ENCODE measurements around the gene KBTBD7.

The KBTBD7 gene

DNA sequence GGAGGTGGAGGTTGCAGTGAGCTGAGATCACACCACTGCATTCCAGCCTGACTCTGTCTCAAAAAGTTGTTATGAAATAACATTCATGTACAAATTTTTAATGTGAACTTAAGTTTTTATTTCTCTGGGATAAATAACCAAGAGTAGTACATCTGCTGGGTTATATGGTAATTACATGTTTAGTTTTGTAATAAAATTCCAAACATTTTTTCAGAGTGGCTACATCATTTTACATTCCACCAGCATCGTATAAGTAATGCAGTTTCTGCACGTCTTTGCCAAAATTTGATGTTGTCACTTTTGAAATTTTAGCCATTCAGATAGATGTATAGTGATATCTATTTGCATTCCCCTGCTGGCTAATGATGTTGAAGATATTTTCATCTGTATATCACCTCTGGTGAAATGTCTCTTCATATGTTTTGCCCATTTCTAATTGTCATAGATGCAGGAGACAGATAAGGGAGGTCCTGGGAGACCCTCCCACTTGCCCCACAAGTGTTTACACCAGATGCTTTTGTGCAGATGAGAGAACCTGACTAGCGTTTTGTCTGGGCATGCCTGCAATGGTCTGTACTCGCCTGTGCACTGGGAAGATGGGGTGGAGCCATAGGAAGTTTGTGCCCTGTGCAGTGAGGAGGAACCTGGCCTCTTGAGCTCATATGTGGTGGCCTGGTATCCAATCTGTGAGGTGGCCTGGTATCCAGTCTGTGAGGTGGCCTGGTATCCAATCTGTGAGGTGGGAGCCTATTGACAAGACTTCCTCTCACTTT is 49.0 kb downstream of the KBTBD7 start:
- no peaks in the 10 kb centered on the region for H3K9me3 ChIP-seq (ENCODE audit: control insufficient read depth, insufficient read depth, low read depth, low read length)
- no peak overlapping the region for H3K27ac ChIP-seq (ENCODE audit: extremely low read depth, low read depth, low read length)
- POLR2A ChIA-PET, result no interaction called here
- no peak for TF ChIP-seq SCRT1 (tag by site-specific recombination; IDR thresholded peaks at IDR 0.05; ENCODE audit: borderline replicate concordance)
- TF ChIP-seq, protein P1, sequence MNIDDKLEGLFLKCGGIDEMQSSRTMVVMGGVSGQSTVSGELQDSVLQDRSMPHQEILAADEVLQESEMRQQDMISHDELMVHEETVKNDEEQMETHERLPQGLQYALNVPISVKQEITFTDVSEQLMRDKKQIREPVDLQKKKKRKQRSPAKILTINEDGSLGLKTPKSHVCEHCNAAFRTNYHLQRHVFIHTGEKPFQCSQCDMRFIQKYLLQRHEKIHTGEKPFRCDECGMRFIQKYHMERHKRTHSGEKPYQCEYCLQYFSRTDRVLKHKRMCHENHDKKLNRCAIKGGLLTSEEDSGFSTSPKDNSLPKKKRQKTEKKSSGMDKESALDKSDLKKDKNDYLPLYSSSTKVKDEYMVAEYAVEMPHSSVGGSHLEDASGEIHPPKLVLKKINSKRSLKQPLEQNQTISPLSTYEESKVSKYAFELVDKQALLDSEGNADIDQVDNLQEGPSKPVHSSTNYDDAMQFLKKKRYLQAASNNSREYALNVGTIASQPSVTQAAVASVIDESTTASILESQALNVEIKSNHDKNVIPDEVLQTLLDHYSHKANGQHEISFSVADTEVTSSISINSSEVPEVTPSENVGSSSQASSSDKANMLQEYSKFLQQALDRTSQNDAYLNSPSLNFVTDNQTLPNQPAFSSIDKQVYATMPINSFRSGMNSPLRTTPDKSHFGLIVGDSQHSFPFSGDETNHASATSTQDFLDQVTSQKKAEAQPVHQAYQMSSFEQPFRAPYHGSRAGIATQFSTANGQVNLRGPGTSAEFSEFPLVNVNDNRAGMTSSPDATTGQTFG (tag by site-specific recombination; IDR thresholded peaks at IDR 0.05; ENCODE audit: borderline replicate concordance), result no peak
- TF ChIP-seq ZNF510 (tag by site-specific recombination; IDR thresholded peaks at IDR 0.05; ENCODE audit: insufficient replicate concordance), result no peak
- TF ChIP-seq ZNF629 (tag by site-specific recombination; IDR thresholded peaks at IDR 0.05), result no peak
- no peak for TF ChIP-seq ZNF549 (tag by site-specific recombination; IDR thresholded peaks at IDR 0.05)
- TF ChIP-seq ZNF324 (tag by site-specific recombination; IDR thresholded peaks at IDR 0.05), result no peak
- TF ChIP-seq ZBTB20 (tag by site-specific recombination; IDR thresholded peaks at IDR 0.05), result no peak
- TF ChIP-seq HOXC10 (CRISPR knock-in tag; IDR thresholded peaks at IDR 0.05), result no peak
- no peak for TF ChIP-seq YY2 (tag by site-specific recombination; IDR thresholded peaks at IDR 0.05)
- TF ChIP-seq ZNF785 (tag by site-specific recombination; IDR thresholded peaks at IDR 0.05), result no peak
- TF ChIP-seq, protein P2, sequence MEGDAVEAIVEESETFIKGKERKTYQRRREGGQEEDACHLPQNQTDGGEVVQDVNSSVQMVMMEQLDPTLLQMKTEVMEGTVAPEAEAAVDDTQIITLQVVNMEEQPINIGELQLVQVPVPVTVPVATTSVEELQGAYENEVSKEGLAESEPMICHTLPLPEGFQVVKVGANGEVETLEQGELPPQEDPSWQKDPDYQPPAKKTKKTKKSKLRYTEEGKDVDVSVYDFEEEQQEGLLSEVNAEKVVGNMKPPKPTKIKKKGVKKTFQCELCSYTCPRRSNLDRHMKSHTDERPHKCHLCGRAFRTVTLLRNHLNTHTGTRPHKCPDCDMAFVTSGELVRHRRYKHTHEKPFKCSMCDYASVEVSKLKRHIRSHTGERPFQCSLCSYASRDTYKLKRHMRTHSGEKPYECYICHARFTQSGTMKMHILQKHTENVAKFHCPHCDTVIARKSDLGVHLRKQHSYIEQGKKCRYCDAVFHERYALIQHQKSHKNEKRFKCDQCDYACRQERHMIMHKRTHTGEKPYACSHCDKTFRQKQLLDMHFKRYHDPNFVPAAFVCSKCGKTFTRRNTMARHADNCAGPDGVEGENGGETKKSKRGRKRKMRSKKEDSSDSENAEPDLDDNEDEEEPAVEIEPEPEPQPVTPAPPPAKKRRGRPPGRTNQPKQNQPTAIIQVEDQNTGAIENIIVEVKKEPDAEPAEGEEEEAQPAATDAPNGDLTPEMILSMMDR (tag by site-specific recombination; IDR thresholded peaks at IDR 0.05), result no peak
- TF ChIP-seq, protein P3, sequence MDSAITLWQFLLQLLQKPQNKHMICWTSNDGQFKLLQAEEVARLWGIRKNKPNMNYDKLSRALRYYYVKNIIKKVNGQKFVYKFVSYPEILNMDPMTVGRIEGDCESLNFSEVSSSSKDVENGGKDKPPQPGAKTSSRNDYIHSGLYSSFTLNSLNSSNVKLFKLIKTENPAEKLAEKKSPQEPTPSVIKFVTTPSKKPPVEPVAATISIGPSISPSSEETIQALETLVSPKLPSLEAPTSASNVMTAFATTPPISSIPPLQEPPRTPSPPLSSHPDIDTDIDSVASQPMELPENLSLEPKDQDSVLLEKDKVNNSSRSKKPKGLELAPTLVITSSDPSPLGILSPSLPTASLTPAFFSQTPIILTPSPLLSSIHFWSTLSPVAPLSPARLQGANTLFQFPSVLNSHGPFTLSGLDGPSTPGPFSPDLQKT (IDR thresholded peaks at IDR 0.05; ENCODE audit: borderline replicate concordance, low read depth, low read length), result no peak
- CTCF ChIA-PET, result no interaction called here
- no peak overlapping the region for H3K4me3 ChIP-seq (ENCODE audit: low read depth, low read length)
- no peaks in the 10 kb centered on the region for H3K36me3 ChIP-seq (ENCODE audit: control insufficient read depth in 2 of 2, insufficient read depth in 1 of 2, low read length in 2 of 2)
- H3K4me1 ChIP-seq (ENCODE audit: control insufficient read depth, insufficient read depth, low read length), result no peaks in the 10 kb centered on the region

DNA sequence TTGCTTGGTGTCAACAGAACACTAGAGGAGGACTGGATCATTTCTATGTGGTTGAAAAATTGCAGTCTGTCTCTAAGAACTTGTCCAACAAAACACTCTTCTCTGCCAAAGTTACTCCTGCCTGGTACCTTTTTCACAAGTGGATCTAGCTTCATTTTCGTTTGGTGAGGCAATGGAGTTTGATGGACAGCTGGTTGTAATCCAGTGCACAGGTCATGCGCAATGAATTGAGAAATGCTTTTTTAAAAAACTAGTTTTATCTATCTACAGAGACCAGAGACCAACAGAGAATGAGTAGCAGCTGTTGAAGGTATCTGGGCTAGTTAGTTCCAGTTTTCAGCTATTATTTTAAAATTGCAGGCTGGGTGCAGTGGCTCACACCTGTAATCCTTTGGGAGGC is 49.8 kb downstream of the KBTBD7 start:
- no peak overlapping the region for H3K27ac ChIP-seq (ENCODE audit: extremely low read depth, low read depth, low read length)
- ChIA-PET CTCF (no interaction called here), POLR2A (no interaction called here)
- no peak overlapping the region for H3K4me3 ChIP-seq (ENCODE audit: low read depth, low read length)
- H3K4me1 ChIP-seq (ENCODE audit: control insufficient read depth, insufficient read depth, low read length), result no peaks in the 10 kb centered on the region
- TF ChIP-seq MYNN (tag by site-specific recombination; IDR thresholded peaks at IDR 0.05; ENCODE audit: borderline replicate concordance) (no peak), ZNF394 (tag by site-specific recombination; IDR thresholded peaks at IDR 0.05; ENCODE audit: borderline replicate concordance) (no peak), MEIS1 (CRISPR knock-in tag; IDR thresholded peaks at IDR 0.05; ENCODE audit: borderline replicate concordance) (no peak), MZF1 (tag by site-specific recombination; IDR thresholded peaks at IDR 0.05; ENCODE audit: borderline replicate concordance) (no peak), PRDM1 (tag by site-specific recombination; IDR thresholded peaks at IDR 0.05) (no peak), ZNF777 (tag by site-specific recombination; IDR thresholded peaks at IDR 0.05; ENCODE audit: borderline replicate concordance) (no peak), ZFP3 (tag by site-specific recombination; IDR thresholded peaks at IDR 0.05; ENCODE audit: low read depth) (no peak), FEZF1 (tag by site-specific recombination; IDR thresholded peaks at IDR 0.05) (no peak), ZNF146 (tag by site-specific recombination; IDR thresholded peaks at IDR 0.05) (no peak), ZNF292 (tag by site-specific recombination; IDR thresholded peaks at IDR 0.05; ENCODE audit: borderline replicate concordance, low read depth) (no peak), ZNF416 (tag by site-specific recombination; IDR thresholded peaks at IDR 0.05) (no peak), TCF7L2 (IDR thresholded peaks at IDR 0.05; ENCODE audit: borderline replicate concordance, low read depth, low read length) (no peak)
- H3K36me3 ChIP-seq (ENCODE audit: control insufficient read depth in 2 of 2, insufficient read depth in 1 of 2, low read length in 2 of 2), result no peaks in the 10 kb centered on the region
- no peaks in the 10 kb centered on the region for H3K9me3 ChIP-seq (ENCODE audit: control insufficient read depth, insufficient read depth, low read depth, low read length)

Data from HEK293 (cell line).